HG03520 (cell line): Measurements from ENCODE around the gene PA2G4.
A peak's percentile ranks its signal among the peaks of the same experiment; 100 is the strongest.
"Not testable (repeated sequence)": the region's sequence is repeated elsewhere in the genome, so short reads cannot be mapped to it uniquely, and the experiment has no call there.

Experiments
- ATAC-seq: cut with Tn5 transposase; IDR thresholded peaks from one replicate; pipeline ENCODE4 v1.9.1; 2021; ENCODE audit warnings: mild to moderate bottlenecking, moderate library complexity; ENCODE audit not compliant: unreplicated experiment

The PA2G4 gene

DNA sequence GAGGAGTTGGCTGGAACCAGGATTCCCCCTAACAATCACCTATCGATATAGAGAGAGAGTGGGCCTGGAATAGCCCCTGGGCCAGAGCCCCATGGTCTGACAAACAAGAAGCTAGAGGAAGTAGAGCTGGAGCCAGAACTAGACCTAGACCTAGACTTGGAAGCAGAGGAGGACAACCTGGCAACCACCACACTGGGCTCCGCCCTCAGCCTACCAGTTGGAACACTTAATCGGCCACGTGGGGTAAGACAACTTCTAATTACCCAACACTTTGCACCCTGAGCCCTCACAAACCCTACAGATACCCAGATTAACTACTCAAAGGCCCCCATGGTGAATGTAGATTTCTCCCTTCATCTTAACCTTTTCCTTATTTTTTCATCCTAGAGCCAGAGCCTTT lies 4.6 kb upstream of the PA2G4 start:
- no peak for ATAC-seq

DNA sequence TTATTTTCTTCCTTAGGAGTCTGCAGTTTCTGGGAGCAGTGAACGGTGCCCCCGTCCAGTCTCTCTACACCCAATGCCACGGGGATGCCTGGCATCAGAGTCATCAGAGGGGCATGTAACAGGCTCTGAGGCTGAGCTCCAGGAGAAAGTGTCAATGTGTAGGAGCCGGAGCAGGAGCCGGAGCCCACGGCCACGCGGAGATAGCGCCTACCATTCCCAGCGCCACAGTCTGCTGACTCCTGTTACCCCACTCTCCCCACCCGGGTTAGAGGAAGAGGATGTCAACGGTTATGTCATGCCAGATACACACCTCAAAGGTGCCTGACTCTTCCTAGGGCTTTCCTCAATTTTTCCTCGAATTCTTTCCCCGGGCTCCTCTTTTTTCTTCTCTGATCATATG lies 3.3 kb upstream of the PA2G4 start:
- no peak for ATAC-seq

GRCh38 chr12:56102683-56103065 lies 1.7 kb upstream of the PA2G4 start:
- ATAC-seq: no peak

DNA sequence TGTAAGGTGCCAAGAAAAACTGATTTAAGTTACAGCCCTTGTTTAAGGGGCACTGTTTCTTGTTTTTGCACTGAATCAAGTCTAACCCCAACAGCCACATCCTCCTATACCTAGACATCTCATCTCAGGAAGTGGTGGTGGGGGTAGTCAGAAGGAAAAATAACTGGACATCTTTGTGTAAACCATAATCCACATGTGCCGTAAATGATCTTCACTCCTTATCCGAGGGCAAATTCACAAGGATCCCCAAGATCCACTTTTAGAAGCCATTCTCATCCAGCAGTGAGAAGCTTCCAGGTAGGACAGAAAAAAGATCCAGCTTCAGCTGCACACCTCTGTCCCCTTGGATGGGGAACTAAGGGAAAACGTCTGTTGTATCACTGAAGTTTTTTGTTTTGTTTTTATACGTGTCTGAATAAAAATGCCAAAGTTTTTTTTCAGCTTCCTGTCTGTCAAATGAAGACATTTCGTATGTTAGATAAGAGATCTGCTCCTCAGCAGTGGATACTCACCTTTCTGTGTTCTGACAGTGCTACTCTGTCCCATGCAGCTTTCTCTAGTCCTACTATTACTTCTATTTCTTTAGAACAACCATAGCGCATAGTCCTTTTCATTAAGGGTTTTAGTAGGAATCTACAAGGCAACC lies 1.2 kb upstream of the PA2G4 start:
- no peak for ATAC-seq

- ATAC-seq: no peak
Observed at GRCh38 chr12:56103823-56104108, 593 bp upstream of the PA2G4 start.

GRCh38 chr12:56104815-56105608 lies 653 bp downstream of the PA2G4 start:
- ATAC-seq: no peak

- ATAC-seq: no peak
Observed at GRCh38 chr12:56105609-56105902, 1.2 kb downstream of the PA2G4 start.

DNA sequence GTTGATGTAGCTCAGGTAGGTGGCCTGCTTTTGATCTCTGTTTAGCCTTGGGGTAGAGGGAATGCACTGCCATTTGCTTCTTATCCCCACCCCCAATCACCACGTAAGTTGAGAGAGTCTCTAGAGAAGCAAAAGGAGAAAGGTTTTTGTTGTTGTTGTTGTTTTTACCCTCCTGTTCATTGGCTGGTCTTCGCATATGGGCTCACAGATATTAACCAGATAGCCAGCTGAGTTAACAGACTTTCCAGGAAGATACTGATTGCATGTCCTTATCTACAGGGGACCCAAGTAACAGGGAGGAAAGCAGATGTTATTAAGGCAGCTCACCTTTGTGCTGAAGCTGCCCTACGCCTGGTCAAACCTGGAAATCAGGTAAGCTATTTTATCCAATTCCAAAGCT lies 2.9 kb downstream of the PA2G4 start:
- ATAC-seq: no peak

DNA sequence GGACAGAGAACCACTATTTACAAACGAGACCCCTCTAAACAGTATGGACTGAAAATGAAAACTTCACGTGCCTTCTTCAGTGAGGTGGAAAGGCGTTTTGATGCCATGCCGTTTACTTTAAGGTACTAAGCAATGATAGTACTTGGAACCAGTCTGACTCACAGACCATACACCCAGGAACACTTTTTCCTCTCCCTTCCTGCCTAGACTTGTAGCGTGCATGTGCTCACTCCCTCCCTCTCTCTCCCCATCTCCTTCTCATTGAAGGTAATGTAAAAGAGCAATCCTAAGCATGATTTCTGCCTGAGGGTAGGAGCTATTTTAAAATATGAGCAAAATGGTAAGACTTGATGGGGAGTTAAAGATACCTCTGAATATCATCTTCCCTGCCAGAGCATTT lies 6.2 kb downstream of the PA2G4 start:
- ATAC-seq: no peak

DNA sequence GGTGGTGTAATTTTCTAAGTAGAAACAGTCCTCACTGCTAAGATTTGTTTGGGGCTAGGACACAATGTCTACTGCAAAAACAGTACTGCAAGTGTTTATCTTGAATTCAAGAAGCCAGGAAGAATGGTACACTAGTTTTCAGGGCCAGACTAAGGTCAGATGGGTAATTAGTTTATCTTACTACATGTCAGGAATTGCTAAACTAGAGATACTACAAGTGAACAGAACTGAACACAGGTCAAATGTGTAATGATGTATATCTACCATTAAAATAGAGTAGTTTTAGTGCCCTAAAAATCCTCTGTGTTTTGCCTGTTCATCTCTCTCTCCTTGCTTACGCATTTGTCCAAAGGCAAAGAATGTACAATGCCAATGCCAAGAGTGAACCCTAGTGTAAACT lies 9.7 kb downstream of the PA2G4 start:
- ATAC-seq: no peak

- ATAC-seq: no peak
Observed at GRCh38 chr12:56115329-56115728, 11.0 kb downstream of the PA2G4 start.

DNA sequence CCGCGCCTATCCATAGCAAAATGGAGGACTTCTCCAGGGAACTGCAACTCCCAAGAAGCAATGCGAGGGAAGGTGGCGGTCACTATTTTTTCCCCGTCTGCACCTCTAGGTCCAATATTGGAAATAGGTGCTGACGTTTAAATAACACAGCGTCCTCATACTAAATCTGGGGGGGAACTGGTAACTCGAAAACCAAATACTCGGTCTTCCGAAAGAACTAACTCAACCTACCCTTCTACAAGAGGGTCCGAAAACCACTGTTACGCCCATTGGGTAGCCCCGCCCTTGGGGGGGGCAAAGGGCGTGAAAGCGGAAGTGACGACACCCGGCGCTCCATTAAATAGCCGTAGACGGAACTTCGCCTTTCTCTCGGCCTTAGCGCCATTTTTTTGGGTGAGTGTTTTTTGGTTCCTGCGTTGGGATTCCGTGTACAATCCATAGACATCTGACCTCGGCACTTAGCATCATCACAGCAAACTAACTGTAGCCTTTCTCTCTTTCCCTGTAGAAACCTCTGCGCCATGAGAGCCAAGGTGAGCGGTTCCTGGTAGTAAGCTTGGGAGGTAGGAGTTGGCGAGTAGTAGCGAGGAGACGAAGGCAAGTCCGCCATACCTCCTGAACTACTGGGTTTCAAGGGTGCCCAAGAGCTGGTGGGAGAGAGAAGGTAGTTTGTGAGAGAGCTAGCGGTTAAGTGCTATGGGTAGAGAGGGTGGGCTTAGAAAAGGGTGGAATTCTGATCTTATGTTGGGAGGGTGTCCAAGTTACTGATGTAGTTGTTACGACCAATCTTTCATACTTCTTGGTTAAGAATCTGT lies 12.1 kb downstream of the PA2G4 start, which contains the start of gene RPL41:
TSS of gene RPL41 (plus strand) at position 367 of the 815 bp plus-strand sequence.
- ATAC-seq: peak; percentile 34

GRCh38 chr12:56117082-56117706 lies 12.8 kb downstream of the PA2G4 start:
- ATAC-seq: not testable (repeated sequence)

DNA sequence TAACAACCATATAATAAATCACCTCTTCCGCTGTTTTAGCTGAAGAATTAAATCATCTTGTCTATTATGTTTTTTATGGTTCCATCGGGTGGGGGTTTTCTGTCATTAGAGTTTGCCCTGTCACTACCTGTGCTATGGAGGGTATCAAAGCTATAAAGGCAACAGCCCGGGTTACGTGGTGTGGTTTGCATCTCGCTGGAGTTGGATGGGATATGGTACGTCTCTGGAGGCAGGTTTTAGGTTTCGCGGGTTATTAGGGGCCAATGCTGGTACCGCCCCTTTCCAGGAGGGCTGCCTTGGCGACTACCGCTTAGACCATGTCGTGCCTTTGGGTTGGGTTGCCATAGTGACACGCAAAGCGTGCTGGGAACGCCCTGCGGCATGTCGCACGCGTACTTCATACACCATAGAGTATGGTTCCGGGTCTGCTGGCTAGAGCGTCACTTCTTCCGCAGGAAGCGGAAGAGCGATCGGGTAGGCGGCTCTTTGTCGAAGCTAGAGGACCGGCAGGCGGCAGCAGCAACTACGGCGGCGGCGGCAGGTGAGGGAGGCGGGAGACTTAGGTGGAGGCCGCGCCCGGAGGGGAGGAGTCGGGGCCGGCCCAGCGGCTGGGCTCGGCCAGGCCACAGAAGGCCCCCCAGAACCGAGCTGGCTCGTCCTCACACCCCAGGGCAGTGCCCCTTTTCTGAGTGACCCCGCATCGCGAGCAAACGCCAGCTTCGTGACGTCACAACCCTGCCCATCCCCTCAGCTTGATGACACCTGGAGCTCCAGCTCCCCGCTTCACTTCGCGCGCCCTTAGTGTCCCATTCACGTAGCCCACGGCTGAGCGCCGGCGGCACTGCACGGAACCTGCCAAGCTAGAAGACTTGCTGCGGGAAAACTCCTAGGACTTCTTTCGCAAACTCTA lies 13.7 kb downstream of the PA2G4 start, which contains the start of gene ZC3H10:
TSS of gene ZC3H10 (plus strand) at position 489 of the 910 bp plus-strand sequence. CDS start 2,297 bp downstream, outside the sequence.
- peak; percentile 74 for ATAC-seq

GRCh38 chr12:56118688-56119357 lies 14.5 kb downstream of the PA2G4 start:
- peak; percentile 3 for ATAC-seq

GRCh38 chr12:56119361-56119796 lies 15.0 kb downstream of the PA2G4 start:
- ATAC-seq: no peak

DNA sequence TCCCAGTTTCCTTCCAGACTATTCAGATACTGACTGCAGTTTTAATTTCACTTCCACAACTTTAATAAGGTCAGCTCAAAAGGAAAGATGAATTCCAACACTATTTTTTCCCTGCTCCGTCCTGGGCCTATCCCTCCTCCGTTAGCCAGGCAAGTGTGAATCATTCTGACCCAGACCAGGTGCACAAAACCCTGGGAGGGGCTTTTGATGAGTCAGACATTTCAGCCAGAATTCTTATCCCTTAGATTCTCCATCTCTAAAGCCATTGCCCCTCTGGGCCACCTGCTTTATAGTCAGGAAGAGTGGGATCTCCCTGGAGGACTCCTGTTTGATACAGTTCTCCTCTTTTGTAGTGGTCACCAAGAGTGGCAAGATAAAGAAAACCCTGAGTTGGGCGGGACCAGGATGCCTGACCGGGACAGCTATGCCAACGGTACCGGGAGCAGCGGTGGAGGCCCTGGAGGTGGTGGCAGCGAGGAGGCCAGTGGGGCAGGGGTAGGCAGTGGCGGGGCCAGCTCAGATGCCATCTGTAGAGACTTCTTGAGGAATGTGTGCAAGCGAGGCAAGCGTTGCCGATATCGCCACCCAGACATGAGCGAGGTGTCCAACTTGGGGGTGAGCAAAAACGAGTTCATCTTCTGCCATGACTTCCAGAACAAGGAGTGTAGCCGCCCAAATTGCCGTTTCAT lies 15.9 kb downstream of the PA2G4 start:
- no peak for ATAC-seq

DNA sequence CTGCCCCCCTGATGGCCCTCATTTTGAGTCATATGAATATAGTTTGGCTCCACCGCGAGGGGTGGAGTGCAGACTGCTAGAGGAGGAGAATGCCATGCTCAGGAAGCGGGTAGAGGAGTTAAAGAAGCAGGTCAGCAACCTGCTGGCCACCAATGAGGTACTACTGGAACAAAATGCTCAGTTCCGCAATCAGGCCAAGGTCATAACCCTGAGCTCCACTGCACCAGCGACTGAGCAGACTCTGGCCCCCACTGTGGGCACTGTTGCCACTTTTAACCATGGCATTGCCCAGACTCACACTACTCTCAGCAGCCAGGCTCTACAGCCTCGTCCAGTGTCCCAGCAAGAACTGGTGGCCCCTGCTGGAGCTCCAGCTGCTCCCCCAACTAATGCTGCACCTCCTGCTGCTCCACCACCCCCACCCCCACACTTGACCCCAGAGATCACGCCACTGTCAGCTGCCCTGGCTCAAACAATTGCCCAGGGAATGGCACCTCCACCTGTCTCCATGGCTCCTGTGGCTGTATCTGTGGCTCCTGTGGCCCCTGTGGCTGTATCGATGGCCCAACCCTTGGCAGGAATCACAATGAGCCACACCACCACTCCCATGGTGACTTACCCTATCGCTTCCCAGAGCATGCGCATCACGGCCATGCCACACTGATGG lies 17.0 kb downstream of the PA2G4 start:
- no peak for ATAC-seq

GRCh38 chr12:56122637-56123036 lies 18.3 kb downstream of the PA2G4 start:
- ATAC-seq: no peak
